Superior temporal gyrus (tissue), 1 donor: ENCODE data around the gene ST8SIA4.
"Not testable (repeated sequence)": the region's sequence is repeated elsewhere in the genome, so short reads cannot be mapped to it uniquely, and the experiment has no call there.

Experiments
- DNase-seq: peaks from one replicate; pipeline ENCODE4 v3.0.0-alpha.2; 2016; ENCODE audit errors: extremely low spot score

ST8SIA4 gene

DNA sequence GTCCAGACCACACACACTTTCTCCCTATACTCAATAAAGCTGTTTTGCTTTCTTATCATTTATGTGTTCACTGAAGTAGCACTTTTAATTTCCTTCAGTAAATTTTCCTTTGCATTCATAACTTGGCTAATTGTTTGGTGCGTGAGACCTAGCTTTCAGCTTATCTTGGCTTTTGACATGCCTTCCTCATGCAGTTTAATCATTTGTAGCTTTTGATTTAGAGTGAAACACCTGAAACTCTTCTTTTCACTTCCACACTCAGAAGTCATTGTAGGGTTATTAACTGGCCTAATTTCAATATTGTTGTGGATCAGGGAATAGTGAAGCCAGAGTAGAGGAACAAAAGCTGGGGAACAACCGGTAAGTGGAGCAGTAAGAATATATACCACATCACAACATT, 114.7 kb downstream of the ST8SIA4 start:
- DNase-seq: no peak

DNA sequence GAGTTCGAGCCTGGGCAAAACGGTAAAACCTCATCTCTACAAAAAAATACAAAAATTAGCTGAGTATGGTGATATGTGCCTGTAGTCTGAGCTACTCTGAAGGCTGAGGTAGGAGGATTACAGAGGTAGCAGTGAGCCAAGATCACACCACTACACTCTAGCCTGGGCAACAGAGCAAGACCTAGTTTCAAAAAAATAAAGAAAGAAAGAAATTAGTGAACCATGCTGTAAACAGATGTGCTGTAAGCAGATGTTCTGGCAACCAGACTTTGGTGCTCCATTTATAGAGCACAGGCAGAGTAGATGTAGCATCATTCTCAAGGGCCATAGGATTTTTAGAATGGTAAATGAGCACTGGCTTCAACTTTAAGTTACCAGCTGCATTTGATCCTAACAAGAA, 115.4 kb downstream of the ST8SIA4 start:
- no peak for DNase-seq

DNA sequence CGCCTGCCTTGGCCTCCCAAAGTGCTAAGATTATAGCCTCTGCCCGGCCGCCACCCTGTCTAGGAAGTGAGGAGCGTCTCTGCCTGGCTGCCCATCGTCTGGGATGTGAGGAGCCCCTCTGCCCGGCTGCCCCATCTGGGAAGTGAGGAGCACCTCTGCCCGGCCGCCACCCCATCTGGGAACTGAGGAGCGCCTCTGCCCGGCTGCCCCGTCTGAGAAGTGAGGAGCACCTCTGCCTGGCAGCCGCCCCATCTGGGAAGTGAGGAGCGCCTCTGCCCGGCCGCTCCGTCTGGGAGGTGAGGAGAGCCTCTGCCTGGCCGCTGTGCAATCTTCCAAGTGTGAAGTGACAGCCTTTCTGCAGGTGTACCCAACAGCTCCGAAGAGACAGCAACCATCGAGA, 117.5 kb downstream of the ST8SIA4 start:
- DNase-seq: not testable (repeated sequence)

DNA sequence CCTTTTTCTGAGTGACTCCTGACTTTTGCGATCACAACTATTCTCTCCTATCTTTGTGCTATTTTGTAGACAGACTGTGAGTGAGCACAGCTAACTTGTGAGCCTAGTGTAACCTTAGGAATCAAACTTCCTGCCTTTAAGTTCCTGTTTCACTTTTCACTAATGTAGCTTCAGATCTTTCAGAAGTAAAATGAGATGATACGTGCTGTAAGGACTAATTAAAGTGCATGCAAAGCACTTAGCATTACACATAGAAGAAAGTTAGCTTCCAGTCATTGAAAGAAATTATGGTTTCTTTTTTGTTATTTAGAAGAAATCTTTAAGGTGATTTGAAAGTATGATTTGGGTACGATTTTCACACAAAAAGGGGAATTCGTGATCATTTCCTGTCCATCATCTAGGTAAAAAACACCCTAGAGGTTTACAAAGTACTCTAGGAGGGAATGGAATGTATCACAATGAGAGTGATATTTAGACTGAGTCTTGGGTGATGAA, 122.7 kb downstream of the ST8SIA4 start:
- no peak for DNase-seq

DNA sequence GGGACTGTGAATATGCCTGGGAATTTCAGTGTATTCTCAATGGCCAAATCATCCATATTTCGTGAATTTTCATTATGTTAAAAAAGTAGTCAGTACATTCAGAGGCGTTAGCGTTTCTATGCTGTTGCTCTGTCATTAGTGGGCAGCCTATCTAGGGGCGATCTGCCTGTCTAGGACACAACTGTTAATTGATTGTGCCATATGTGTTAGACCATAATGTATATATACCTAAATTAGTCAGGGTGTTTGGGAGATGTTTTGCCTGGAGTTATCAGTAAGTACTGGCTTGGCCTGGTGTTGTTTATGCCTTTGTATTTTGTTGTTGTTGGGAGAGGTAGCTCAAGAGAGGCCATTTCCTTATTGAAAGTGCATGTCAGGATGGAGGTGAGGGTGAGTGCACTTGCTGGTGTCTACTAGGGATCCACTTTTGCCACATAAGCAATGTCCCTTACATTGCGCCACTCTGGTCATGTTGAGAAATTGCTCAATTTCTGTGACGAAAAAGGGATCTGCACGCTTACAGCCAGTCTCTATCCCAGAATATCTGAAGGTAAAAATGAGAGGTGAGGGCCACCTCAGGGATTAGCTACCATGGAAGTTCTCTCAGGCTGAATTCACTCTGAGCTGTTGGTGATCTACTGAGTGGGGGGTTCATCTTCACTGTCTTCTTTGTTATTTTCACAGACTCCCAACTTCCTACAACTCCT, 123.3 kb downstream of the ST8SIA4 start:
- DNase-seq: no peak

DNA sequence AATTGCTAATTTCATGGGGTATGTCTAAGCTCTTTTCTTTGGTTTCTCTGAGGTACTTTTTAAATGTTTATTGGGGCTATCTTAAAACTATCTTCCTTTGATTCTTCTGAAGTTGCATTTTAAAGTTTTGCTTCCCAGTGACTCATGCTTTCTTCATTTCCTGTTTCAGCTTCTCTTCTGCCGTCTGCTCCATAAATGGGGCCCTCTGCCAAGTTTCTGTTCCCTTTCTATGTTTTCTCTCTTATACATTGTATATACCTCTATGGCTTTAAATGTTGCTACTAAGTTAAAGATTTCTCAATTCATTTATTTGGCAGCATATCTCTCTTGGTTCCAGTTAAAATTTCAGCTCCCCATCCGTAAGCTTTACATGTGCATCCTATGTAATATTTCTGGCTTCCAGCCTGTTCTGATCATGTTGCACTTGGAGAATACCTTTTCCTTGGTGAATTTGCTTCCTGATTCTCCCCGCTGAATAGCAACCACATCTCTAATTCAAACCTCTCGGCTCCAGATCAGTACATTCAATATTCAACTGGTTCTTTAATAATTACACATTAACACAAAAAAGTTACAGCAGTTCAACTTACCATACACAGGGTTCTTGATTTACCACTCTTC, 125.3 kb downstream of the ST8SIA4 start:
- DNase-seq: peak; percentile 39

DNA sequence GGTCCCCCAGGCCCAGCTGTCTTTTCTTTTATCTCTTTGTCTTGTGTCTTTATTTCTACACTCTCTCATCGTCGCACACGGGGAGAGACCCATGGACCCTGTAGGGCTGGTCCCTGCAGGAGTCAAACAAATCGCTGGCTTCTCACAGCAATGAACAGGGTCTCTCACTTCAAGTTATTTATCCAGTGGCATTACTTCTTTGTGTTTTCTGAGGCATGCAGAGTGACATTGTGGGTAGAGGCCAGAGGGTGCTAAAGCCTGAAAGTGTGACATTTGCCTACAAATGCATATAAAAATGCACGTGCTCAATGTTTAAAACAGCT, 127.6 kb downstream of the ST8SIA4 start:
- no peak for DNase-seq

DNA sequence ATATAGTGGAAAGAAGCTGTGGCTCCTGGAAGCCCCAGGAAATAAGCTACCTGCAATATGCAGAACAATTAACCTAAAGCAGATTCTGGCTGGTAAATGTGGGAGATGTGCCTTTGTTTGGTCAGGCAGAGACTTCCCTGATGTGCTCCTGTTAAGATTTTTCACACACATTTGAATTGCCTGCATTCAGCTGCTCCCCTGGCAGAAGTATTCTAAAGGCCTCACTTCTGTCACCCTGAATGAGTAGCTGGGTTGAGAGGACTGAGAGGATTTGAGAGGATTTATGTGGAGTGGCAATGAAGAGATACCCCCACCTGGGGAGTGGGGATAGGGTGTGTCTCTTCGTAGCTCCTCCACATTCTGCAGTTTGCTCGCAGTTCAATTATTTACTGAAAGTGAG, 130.5 kb downstream of the ST8SIA4 start:
- no peak for DNase-seq

DNA sequence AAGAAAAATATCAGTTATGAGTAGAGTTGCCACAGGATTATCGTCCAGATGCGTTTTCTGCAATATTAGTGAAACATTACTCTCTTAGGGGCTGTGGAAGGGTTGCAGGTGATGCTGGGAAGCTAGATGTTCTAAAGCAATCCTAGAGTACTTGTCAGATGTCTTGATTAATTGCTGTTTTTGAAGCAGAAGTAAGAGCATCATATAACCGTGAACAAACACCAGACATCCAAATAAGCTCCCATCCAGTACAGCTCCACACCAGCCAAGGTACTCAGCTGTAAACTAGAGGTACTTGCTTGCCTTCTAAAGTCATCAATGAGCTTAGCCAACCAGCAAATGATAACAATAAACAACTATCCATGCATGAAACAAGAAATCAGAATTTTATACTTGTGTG, 131.1 kb downstream of the ST8SIA4 start:
- no peak for DNase-seq

DNA sequence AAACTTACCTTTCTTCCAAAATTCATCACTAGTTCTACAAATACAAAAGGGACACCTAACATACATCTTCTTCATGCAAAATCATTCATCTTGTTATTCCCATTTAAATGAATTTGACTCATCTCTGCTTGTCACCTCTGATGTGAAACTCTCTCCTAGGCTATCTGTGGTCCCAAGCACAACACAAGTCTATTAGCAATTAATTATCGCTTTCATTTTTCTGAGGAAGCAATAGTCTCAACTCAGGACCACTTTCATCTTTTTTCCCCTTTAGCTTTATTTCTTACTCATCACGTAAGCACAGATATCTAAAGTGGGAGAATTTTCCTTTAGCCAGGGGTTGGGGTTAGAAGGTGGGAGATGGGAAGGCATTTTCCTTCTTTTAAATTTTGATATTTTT, 131.9 kb downstream of the ST8SIA4 start:
- DNase-seq: no peak

DNA sequence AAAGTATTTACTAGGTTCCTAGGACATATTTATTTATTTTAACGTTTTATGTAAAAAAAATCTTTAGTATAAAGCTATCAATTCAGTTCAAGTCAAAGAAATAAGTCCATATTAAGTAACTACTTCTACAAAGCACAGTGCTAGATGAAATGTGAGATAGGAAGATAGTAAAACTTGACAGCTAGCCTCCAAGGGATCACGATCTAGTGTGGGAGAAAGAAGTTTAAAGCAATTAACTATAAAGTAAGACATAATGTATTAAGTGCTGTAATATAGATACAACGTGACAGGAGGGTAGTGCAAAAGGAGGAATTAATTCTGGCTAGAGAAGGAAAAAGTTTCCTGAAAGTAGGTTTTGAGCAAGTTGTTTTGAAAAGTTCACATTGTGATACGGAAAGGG, 134.9 kb downstream of the ST8SIA4 start:
- no peak for DNase-seq

DNA sequence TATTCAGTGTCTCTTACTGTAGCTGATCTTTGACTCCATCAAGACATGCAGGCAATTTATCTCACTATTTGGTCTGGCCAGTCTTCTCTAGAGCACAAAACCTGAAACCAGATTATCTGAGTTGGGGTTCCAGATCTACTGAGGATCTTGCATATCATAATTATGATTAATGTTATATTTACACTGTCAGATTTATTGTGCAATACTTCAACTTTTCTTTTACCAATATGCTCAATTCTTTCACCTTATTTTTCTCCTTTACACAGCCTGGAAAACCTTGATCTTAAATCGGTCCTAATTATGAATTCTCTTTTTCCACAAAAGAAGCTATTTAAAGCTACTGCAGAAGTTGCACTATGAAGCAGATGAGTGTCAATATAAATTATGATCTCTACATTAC, 140.1 kb downstream of the ST8SIA4 start:
- no peak for DNase-seq

DNA sequence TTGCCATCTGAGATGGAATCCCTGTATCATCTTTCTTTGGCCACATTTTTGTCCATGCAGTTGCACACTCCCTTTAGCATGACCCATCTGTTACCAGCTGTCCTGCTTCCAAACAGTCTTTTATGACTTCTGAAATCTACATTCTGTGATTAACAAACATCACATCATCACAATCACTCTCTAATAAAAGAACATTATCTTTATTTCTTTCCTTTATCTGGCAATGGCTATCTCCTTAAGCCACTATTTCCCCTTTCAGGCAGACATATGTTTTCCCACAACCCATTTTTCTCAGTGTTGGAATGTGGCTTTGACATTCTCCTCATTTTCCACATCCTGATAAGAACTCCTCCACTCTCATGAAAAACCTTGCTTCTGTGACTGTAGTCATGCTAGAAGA, 141.0 kb downstream of the ST8SIA4 start:
- DNase-seq: no peak

DNA sequence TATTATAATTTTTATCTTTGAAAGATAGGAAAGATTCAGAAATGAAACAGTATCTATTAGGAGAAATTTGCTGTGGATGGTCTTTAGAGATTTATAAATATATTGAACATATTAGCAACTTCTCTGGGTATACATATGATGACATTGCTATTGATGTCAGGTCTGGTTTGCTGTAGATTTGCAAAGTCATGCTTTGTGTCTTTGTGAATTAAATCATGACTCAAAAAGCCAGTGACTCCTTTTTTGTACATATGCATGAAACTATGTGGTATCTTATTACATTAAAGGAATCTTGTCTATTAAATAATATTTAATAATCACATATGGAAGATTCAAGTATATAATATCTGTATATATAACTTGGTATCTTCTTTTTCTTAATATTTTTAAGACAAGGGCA, 141.9 kb downstream of the ST8SIA4 start:
- DNase-seq: no peak

DNA sequence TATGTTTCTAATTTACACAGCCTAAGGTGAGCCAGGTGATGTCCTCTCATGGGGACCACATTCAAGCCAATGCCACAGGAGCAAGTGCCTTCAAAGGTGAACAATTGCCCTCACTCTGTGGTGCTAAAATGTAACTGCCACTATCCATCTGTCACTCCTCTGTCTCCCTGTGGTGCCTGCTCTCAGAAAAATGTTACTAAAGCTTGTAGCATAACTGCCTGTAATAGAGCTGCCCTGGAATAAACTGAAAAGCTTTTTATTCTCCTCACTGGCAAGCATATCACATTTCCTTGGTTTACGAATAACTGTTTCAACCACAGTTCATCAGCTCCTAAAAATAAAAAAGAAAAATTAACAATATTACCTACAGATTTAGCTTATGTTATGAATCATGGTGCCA, 142.4 kb downstream of the ST8SIA4 start:
- DNase-seq: no peak

DNA sequence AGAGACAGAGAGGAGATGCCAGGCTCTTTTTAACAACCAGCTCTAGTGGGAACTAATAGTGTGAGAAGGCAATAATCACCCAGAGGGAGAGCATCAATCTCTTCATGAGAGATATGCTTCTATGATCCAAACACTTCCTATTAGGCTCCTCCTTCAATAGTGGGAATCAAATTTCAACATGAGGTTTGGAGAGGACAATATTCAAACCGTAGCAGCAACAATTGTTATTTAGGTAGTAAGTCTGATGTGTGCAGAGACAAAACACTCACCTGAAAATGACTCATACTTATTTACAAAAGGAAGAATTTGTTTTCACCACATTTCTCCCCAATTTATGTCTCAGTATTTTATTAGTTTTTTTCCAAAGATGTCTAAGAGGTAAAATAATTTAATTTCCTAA, 144.3 kb downstream of the ST8SIA4 start:
- no peak for DNase-seq

DNA sequence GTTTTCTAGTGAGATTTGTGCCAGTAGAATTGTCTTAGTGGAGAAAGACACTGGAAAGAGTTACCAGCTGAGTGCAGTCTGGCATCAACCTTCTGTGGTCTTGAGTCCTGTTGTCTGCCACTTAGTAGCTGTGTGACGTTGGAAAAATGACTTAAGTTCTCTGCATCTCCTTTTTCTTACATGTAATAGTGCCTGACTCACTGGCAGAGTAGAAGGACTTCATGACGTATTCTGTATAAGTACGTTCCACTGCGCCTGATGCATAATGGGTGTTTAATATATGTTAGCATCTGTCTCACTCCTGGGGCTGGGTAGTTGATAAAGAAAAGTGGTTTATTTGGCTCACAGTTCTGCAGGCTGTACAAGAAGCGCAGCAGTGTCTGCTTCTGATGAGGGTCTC, 144.8 kb downstream of the ST8SIA4 start:
- no peak for DNase-seq

DNA sequence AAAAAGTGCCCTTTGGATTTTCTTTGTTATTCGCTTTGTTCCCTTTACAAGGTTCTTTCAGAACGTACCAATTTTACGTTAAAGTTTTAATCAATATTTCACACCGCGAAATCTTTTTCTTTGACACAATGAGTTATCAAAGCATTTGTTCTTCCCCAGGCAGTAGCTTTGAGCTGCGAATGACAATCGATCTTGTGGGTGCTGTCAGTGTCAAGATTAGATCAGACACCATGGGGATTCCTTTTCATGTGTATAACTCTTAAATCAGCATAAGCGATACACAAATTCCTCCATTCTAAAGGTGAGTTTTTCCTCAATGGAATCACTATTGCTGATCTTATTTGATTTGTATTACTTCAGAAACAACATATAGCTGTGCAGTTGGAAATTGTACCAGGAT, 145.5 kb downstream of the ST8SIA4 start:
- no peak for DNase-seq
